Transverse colon (tissue), 4 donors: Measurements from ENCODE around the gene BUD23. TPM values are rescaled to one million over a fixed set of nuclear protein-coding genes. Genes with fewer than 3 reads are reported as not detected.

Experiments used
- DNase-seq: peaks from one replicate; pipeline ENCODE4 v3.0.0-alpha.2; 2019
- H3K27ac ChIP-seq, 4 donors: fragments of 200-600 bp; sonication (generic); 2 replicates each; pipeline ENCODE4 v1.5.1; 2016 to 2018; ENCODE audit warnings: inconsistent platforms in 4 of 4
- H3K27me3 ChIP-seq: fragments of 200-600 bp; sonication (generic); 2 replicates; pipeline ENCODE4 v1.5.1; 2017; ENCODE audit warnings: inconsistent platforms
- H3K36me3 ChIP-seq, 4 donors: fragments of 200-600 bp; sonication (generic); 2 replicates each; pipeline ENCODE4 v1.5.1; 2017 to 2019; ENCODE audit warnings: inconsistent platforms in 4 of 4
- H3K4me1 ChIP-seq, 4 donors: fragments of 200-600 bp; sonication (generic); 2 replicates each; pipeline ENCODE4 v1.5.1; 2017 to 2020; ENCODE audit warnings: inconsistent platforms in 4 of 4
- H3K4me3 ChIP-seq, 4 donors: fragments of 200-600 bp; sonication (generic); 1 replicate in 1 of 4; 2 replicates in 3 of 4; pipeline versions ENCODE4 v1.5.1 to v1.6.1; 2017 to 2019; ENCODE audit warnings: inconsistent platforms in 4 of 4
- H3K9me3 ChIP-seq, 2 donors: fragments of 200-600 bp; sonication (generic); 2 replicates each; pipeline ENCODE4 v1.5.1; 2017 to 2019; ENCODE audit warnings: inconsistent platforms in 2 of 2
- CTCF ChIP-seq, 5 experiments: fragments of 200-600 bp in 3 of 5; fragments of 450-650 bp in 2 of 5; sonication (generic) in 3 of 5; IDR thresholded peaks; 1 replicate in 2 of 5; 2 replicates in 3 of 5; pipeline ENCODE4 v1.5.1; 2016 to 2017; ENCODE audit warnings: antibody characterized with exemption in 5 of 5, inconsistent platforms in 3 of 5, mild to moderate bottlenecking in 2 of 5, moderate library complexity in 1 of 5
- EP300 ChIP-seq: sonication (generic); formaldehyde crosslinking; IDR thresholded peaks from one replicate; pipeline ENCODE4 v1.6.1; 2017; ENCODE audit warnings: antibody characterized with exemption, low read depth
- POLR2A ChIP-seq: fragments of 450-650 bp; IDR thresholded peaks from one replicate; pipeline ENCODE4 v1.6.1; 2016; ENCODE audit warnings: antibody characterized with exemption, mild to moderate bottlenecking, moderate library complexity
- POLR2AphosphoS5 ChIP-seq, 3 donors: sonication (generic); formaldehyde crosslinking; IDR thresholded peaks; one replicate each; pipeline ENCODE4 v1.6.1; 2016; ENCODE audit warnings: antibody characterized with exemption in 3 of 3
- WGBS, 2 donors: methylation state at CpG; one replicate each; pipeline ENCODE4 v1.1.5; 2018; ENCODE audit warnings: low coverage in 1 of 2; 5-methylcytosine and 5-hydroxymethylcytosine counted together
- in situ Hi-C, 4 donors: fragments of 200-750 bp; cut with MboI; loops; one replicate each; pipeline versions ENCODE4 v1.15.0 to v1.15.1; 2017; ENCODE audit warnings: low sequenced_read_pairs in 3 of 4, low pct_ligation_motif_present in 1 of 4, low pct_unique_long_range_greater_than_20kb in 1 of 4
- intact Hi-C: fragments of 100-400 bp; cut with DNase I; formaldehyde crosslinking; loops from one replicate; pipeline ENCODE4 v1.15.1; 2023; ENCODE audit warnings: low total_unique reads
- total RNA-seq, 4 donors: library from RNA; depleted of rRNA; stranded (reverse); fragments of >200 nt; gene quantifications; one replicate each; pipeline ENCODE4 v1.1.0, GENCODE V29; 2016

BUD23 gene
- total RNA-seq, 4 donors from 2014 or later, result 12.0 to 55.9 (median 30.3) TPM

GRCh38 chr7:73740212-73740611 lies 56.8 kb downstream of the BUD23 start:
- TF ChIP-seq EP300 (no peak), POLR2AphosphoS5 (IDR thresholded peaks at IDR 0.05) (no peak), CTCF (IDR thresholded peaks at IDR 0.05) (no peak), POLR2A (no peak)
- H3K27ac ChIP-seq, result peak overlapping the region; percentile 92 to 98 (median 96)
- WGBS, 2 donors, result 87 to 93% methylated on average over 7 of the region's 7 CpGs
- DNase-seq, result no peak
- H3K9me3 ChIP-seq, result no peaks in the 10 kb centered on the region
- intact Hi-C loops, result no loop called here
- H3K27me3 ChIP-seq, result no peaks in the 10 kb centered on the region
- in situ Hi-C loops, result no loop called here
- peaks cover 14 to 65% (median 51%) of the 10 kb centered on the region in 4 donors for H3K4me1 ChIP-seq
- H3K4me3 ChIP-seq, result no peak overlapping the region
- H3K36me3 ChIP-seq, result no peaks in the 10 kb centered on the region

GRCh38 chr7:73740771-73741170 lies 57.4 kb downstream of the BUD23 start:
- intact Hi-C loops (no loop called here), in situ Hi-C loops (no loop called here)
- H3K4me1 ChIP-seq, result peaks cover 14 to 59% (median 46%) of the 10 kb centered on the region in 4 donors
- H3K9me3 ChIP-seq, result no peaks in the 10 kb centered on the region
- peak overlapping the region; percentile 92 to 98 (median 96) for H3K27ac ChIP-seq
- TF ChIP-seq EP300, result no peak
- TF ChIP-seq POLR2AphosphoS5 (IDR thresholded peaks at IDR 0.05), result no peak
- TF ChIP-seq CTCF (IDR thresholded peaks at IDR 0.05), result no peak
- TF ChIP-seq POLR2A, result no peak
- no peak for DNase-seq
- H3K4me3 ChIP-seq, result no peak overlapping the region
- 85 to 91% methylated on average over 5 of the region's 5 CpGs for WGBS, 2 donors
- no peaks in the 10 kb centered on the region for H3K36me3 ChIP-seq
- no peaks in the 10 kb centered on the region for H3K27me3 ChIP-seq

- in situ Hi-C loops, result no loop called here
- peak overlapping the region; percentile 86 to 98 (median 96) for H3K27ac ChIP-seq
- intact Hi-C loops, result no loop called here
- H3K27me3 ChIP-seq, result no peaks in the 10 kb centered on the region
- no peak overlapping the region for H3K4me3 ChIP-seq
- H3K4me1 ChIP-seq, result peaks cover 14 to 57% (median 42%) of the 10 kb centered on the region in 4 donors
- H3K36me3 ChIP-seq, result no peaks in the 10 kb centered on the region
- WGBS, 2 donors, result 69 to 100% methylated on average over 1 to 5 of the region's 5 CpGs
- no peaks in the 10 kb centered on the region for H3K9me3 ChIP-seq
- no peak for TF ChIP-seq EP300
- no peak for TF ChIP-seq POLR2AphosphoS5 (IDR thresholded peaks at IDR 0.05)
- no peak for TF ChIP-seq POLR2A
- no peak for TF ChIP-seq CTCF (IDR thresholded peaks at IDR 0.05)
- no peak for DNase-seq
These were observed 58.2 kb downstream of the BUD23 start for GRCh38 chr7:73741600-73741999.

GRCh38 chr7:73742338-73742752 lies 58.9 kb downstream of the BUD23 start:
- DNase-seq, result no peak
- in situ Hi-C loops, result no loop called here
- Histone ChIP-seq H3K9me3 (no peaks in the 10 kb centered on the region), H3K4me3 (no peak overlapping the region), H3K27me3 (no peaks in the 10 kb centered on the region), H3K4me1 (peaks cover 14 to 53% (median 36%) of the 10 kb centered on the region in 4 donors), H3K27ac (peak overlapping the region; percentile 86 to 98 (median 96)), H3K36me3 (no peaks in the 10 kb centered on the region)
- TF ChIP-seq POLR2AphosphoS5 (IDR thresholded peaks at IDR 0.05) (no peak), CTCF (IDR thresholded peaks at IDR 0.05) (peak in 2 of 5 experiments; percentile 32 to 39)
- WGBS, 2 donors, result 44% methylated on average over 7 of the region's 7 CpGs; no CpG with 5 or more reads in 1 of the 2 donors
- intact Hi-C loops, result no loop called here
